Stimulated activated naive B cell treated with anti-CD40 and anti-IgM and Interleukin-4, amounts not matched to agents 10 μg/mL and 1 μg/mL and 100 μg/mL, for 72 hours (primary cell): Measurements from ENCODE around the gene ATP4B.
"Not testable (repeated sequence)": the region's sequence is repeated elsewhere in the genome, so short reads cannot be mapped to it uniquely, and the experiment has no call there.

Source experiments
- ATAC-seq, 2 donors: fragments of 150-1000 bp; cut with Tn5 transposase; replicated peaks; 2 replicates each; pipeline ENCODE4 v1.10.0; 2021; ENCODE audit warnings: moderate library complexity in 1 of 2
- DNase-seq: peaks from one replicate; pipeline ENCODE4 v3.0.0; 2021
- H3K27ac Mint-ChIP-seq: one replicate; pipeline ENCODE4 v1.8.0; 2022; ENCODE audit warnings: mild to moderate bottlenecking, mixed read lengths
- H3K27me3 Mint-ChIP-seq, 2 donors: one replicate each; pipeline ENCODE4 v1.8.0; 2022; ENCODE audit warnings: mixed read lengths in 2 of 2
- H3K36me3 Mint-ChIP-seq, 2 donors: one replicate each; pipeline ENCODE4 v1.8.0; 2022; ENCODE audit warnings: mixed read lengths in 2 of 2, mild to moderate bottlenecking in 1 of 2
- H3K4me1 Mint-ChIP-seq, 2 donors: one replicate each; pipeline ENCODE4 v1.8.0; 2022; ENCODE audit warnings: mixed read lengths in 2 of 2, mild to moderate bottlenecking in 1 of 2
- H3K4me3 Mint-ChIP-seq, 2 donors: one replicate each; pipeline ENCODE4 v1.8.0; 2022; ENCODE audit warnings: mild to moderate bottlenecking in 2 of 2, mixed read lengths in 2 of 2, moderate library complexity in 1 of 2
- H3K9me3 Mint-ChIP-seq, 2 donors: one replicate each; pipeline ENCODE4 v1.8.0; 2022; ENCODE audit warnings: mixed read lengths in 2 of 2, mild to moderate bottlenecking in 1 of 2

Gene ATP4B

DNA sequence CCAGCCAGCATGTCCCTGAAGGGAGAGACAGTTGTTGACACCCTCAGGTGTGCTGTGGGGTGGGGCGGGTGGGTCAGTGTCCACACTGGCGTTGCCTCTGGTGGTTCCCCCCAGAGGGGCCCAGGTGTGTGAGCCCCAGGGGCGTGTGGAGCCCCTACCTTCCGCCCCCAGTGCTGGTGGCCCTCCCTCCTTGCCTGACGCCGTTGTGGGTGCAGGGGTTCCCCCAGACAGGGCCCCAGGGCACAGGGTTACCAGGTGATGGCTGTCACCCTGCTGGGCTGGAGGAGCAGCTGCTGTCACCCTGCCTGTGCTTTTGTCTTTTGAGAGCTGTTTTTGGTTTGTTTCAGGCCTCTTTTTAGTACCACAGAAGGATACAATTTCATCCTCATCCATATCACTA is 27.2 kb downstream of the ATP4B start:
- ATAC-seq (no peak), DNase-seq (no peak)
- H3K4me3 Mint-ChIP-seq, result no peak overlapping the region
- H3K9me3 Mint-ChIP-seq, result no peaks in the 10 kb centered on the region
- H3K4me1 Mint-ChIP-seq, result no peaks in the 10 kb centered on the region
- H3K27me3 Mint-ChIP-seq, result no peaks in the 10 kb centered on the region
- no peak overlapping the region for H3K27ac Mint-ChIP-seq
- peaks cover 71 to 77% of the 10 kb centered on the region in 2 donors for H3K36me3 Mint-ChIP-seq

DNA sequence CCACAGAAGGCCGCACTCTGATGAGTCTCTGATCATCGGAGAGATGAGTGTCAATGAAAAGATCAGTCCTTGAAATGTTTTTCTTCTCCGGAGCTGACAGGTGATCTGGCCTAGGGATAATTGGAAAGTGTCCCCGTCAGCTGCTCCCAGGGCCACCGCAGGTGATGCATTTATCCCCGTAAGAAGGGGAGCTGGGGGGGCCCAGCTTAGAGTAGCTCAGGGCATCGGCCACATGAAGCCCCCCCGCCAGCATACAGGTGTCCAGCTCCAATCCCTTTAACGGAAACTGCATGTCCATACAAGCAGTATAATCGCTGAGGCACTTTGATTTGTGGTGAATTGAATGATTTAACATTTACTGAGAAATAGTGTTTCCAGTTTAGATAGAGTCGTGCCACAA is 27.7 kb downstream of the ATP4B start:
- Mint-ChIP-seq H3K27me3 (no peaks in the 10 kb centered on the region), H3K4me1 (no peaks in the 10 kb centered on the region), H3K36me3 (peaks cover 71 to 78% of the 10 kb centered on the region in 2 donors), H3K9me3 (no peaks in the 10 kb centered on the region), H3K27ac (no peak overlapping the region), H3K4me3 (no peak overlapping the region)
- no peak for ATAC-seq
- DNase-seq, result no peak

DNA sequence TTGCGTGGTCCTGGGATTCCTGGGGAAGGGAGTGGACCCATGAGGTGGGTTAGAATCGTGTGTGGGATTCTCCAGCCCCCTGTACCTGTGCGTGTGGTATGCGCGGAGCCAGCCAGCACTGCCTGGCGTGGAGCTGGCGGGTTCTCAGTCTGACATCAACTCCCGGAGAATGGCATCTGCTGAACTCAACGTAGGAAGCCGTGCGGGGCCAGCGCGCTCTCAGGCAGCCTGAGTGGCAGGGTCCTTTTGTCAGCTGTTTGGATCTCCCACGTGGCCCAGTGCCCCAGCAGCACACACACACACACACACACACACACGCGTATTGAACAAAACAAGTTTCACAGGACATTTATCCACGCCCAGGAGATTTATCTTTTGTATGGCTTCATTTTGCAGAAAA is 28.1 kb downstream of the ATP4B start:
- Mint-ChIP-seq H3K4me3 (no peak overlapping the region), H3K27me3 (no peaks in the 10 kb centered on the region), H3K27ac (no peak overlapping the region), H3K4me1 (no peaks in the 10 kb centered on the region), H3K36me3 (peaks cover 72 to 78% of the 10 kb centered on the region in 2 donors), H3K9me3 (no peaks in the 10 kb centered on the region)
- DNase-seq (no peak), ATAC-seq (no peak)

DNA sequence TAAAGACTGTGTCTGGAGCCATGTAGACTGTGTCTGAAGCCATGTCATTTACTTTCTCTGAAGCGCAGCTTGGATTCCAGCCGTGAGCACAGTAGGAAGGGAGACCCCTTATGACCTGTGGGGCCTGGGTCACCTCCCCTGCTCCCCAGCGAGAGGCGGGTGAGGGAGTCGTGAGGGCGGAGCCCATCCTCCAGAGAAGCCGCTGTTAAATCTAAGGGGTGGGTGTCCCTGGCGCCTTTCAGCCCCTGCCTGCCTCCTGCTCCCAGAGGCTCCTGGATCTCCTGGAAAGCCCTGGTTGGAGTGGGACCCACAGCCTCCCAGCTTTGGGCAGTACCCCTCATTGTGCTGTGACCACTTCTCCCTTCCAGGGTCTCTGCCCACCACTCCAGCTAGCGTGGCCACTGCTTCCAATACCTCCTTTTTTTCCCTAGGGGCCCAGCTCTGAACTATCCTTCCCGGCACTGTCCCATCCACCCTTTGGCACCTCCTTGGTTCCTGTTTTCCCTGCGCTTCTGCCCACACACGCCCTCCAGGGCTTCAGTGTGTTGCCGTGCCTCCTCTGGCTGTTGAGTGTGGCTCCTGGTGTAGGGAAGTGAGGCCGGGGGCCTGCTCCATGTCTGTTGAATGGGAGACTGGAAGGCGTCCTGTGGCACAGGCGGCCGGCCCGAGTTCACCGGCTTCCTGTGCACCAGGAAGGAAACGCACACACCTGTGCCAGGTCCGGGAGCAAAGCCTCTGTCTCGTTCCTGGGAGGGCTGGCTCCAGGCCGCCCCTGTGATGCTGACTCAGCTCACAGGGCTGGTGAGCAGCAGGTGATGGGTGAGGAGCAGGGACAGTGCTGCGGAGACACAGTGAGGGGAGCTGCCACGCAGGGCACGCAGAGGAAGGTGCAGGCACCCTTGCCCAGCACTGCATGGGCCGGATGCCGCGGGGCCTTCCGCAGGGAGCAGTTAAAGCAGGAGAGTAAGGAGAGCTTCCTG is 29.4 kb downstream of the ATP4B start:
- no peaks in the 10 kb centered on the region for H3K27me3 Mint-ChIP-seq
- H3K9me3 Mint-ChIP-seq, result no peaks in the 10 kb centered on the region
- DNase-seq (no peak), ATAC-seq (no peak)
- no peak overlapping the region for H3K4me3 Mint-ChIP-seq
- H3K27ac Mint-ChIP-seq, result no peak overlapping the region
- no peaks in the 10 kb centered on the region for H3K4me1 Mint-ChIP-seq
- peaks cover 68 to 78% of the 10 kb centered on the region in 2 donors for H3K36me3 Mint-ChIP-seq

DNA sequence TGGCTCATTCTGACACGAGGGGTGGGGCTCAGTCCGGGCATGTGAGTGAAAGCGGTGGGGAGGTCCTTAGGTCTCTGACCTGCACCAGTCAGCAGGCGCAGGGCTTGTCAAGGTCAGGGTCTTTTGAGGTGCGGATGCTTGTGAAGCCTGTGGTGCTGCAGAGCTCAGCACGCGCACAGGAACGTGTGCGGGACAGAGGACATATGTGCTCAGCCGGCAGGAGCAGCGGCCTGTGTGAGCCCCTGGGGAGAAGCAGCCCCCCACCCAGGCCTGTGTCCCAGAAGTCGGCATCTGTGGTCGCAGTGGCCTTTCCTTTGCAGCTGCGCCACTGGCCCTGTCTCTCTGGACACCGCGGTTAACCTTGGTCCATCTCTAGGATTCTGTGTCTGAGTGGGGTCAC is 30.9 kb downstream of the ATP4B start:
- peaks cover 63 to 81% of the 10 kb centered on the region in 2 donors for H3K36me3 Mint-ChIP-seq
- no peaks in the 10 kb centered on the region for H3K9me3 Mint-ChIP-seq
- H3K27me3 Mint-ChIP-seq, result no peaks in the 10 kb centered on the region
- no peak overlapping the region for H3K27ac Mint-ChIP-seq
- DNase-seq (no peak), ATAC-seq (no peak)
- no peak overlapping the region for H3K4me3 Mint-ChIP-seq
- H3K4me1 Mint-ChIP-seq, result no peaks in the 10 kb centered on the region

DNA sequence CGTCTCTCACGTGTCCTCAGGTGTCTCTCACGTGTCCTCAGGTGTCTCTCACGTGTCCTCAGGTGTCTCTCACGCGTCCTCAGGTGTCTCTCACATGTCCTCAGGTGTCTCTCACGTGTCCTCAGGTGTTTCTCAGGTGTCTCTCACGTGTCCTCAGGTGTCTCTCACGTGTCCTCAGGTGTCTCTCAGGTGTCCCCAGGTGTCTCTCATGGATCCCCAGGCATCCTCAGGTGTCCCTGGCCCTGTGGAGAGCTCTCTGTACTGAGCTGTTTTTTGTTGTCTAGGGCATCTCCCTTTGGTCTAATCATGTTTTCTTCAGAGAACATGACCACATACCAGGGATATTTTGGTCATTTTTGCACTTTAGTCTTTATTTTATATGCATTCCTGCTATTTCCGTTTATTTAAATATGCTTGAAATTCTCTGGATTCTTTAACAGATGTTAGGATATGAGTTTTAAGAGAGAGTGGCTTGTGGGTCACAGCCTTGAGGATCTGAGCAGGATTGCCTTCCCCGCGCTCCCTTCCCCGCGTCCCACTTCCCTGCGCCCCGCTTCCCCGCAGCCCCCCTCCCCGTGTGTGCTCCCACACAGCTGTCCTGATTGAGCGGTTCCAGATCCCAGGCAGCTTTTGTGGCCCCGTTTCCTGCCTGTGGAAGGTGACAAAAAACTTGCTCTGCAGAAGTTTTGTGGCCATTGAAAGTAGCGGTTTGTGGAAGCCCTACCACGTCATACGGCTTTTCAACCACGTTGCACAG is 31.9 kb downstream of the ATP4B start:
- ATAC-seq (no peak), DNase-seq (no peak)
- Mint-ChIP-seq H3K36me3 (peaks cover 59 to 80% of the 10 kb centered on the region in 2 donors), H3K4me3 (no peak overlapping the region), H3K9me3 (no peaks in the 10 kb centered on the region), H3K4me1 (no peaks in the 10 kb centered on the region), H3K27me3 (no peaks in the 10 kb centered on the region), H3K27ac (peak overlapping the region; percentile 20)

DNA sequence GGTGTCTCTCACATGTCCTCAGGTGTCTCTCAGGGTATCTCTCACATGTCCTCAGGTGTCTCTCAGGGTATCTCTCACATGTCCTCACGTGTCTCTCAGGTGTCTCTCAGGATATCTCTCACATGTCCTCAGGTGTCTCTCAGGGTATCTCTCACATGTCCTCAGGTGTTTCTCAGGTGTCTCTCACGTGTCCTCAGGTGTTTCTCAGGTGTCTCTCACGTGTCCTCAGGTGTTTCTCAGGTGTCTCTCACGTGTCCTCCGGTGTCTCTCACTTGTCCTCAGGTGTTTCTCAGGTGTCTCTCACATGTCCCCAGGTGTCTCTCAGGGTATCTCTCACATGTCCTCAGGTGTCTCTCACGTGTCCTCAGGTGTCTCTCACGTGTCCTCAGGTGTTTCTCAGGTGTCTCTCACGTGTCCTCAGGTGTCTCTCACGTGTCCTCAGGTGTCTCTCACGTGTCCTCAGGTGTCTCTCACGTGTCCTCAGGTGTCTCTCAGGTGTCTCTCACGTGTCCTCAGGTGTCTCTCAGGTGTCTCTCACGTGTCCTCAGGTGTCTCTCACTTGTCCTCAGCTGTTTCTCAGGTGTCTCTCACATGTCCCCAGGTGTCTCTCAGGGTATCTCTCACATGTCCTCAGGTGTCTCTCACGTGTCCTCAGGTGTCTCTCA is 33.2 kb downstream of the ATP4B start:
- not testable (repeated sequence) for H3K27me3 Mint-ChIP-seq, H3K4me3 Mint-ChIP-seq, ATAC-seq, H3K4me1 Mint-ChIP-seq, H3K27ac Mint-ChIP-seq, H3K9me3 Mint-ChIP-seq, DNase-seq
- H3K36me3 Mint-ChIP-seq, result peaks cover 58 to 79% of the 10 kb centered on the region in 2 donors

DNA sequence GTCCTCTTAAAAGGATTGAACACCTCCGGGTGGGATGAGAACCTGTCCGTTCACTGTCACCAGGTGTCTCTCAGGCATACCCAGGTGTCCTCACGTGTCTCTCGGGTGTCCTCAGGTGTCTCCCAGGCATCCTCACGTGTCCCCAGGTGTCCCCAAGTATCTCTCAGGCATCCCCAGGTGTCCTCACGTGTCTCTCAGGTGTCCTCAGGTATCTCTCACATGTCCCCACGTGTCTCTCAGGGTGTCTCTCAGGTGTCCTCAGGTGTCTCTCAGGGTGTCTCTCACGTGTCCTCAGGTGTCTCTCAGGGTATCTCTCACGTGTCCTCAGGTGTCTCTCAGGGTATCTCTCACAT is 33.8 kb downstream of the ATP4B start:
- Mint-ChIP-seq H3K4me1 (no peaks in the 10 kb centered on the region), H3K4me3 (no peak overlapping the region), H3K36me3 (peaks cover 53 to 74% of the 10 kb centered on the region in 2 donors), H3K27me3 (no peaks in the 10 kb centered on the region), H3K27ac (no peak overlapping the region), H3K9me3 (no peaks in the 10 kb centered on the region)
- no peak for ATAC-seq
- DNase-seq, result no peak

DNA sequence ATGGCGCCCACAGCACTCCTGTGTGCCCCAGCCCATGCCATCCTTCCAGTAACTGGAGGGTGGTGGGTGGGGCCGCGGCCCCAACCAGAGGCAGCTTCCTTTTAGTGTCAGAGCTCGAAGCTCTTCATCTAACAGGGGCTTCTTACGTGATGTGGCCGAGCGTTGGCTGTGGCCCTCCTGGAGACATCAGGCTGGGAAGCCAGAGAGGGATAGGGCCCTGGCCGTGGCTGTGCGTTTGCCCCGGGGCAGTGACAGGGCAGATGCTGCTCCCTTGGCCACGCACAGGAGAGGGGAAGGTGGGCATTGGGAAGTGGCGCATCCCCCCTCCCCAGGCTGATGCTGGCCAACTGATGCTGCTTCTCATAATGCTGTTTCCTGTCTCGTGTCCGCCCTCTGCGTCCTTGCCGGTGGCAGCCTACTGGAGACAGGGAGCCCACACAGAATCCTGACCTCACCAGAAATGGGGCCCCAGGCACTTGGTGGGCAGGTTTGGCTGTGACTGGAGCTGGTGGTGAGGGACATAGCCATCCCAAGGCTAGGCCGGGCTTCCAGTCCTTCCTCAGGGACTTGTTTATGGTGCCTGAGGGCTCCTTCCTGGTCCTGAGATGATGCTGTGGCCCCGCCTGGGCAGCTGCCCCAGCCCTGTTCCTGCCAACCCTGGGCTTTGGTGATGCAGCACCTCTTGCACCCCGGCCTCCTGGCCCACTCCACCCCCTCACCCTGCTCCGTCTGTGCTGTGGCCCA is 34.3 kb downstream of the ATP4B start:
- Mint-ChIP-seq H3K27me3 (no peaks in the 10 kb centered on the region), H3K9me3 (no peaks in the 10 kb centered on the region), H3K36me3 (peaks cover 53 to 73% of the 10 kb centered on the region in 2 donors), H3K27ac (no peak overlapping the region), H3K4me1 (peaks cover 0 to under 1% of the 10 kb centered on the region in 2 donors), H3K4me3 (no peak overlapping the region)
- ATAC-seq (no peak), DNase-seq (no peak)

DNA sequence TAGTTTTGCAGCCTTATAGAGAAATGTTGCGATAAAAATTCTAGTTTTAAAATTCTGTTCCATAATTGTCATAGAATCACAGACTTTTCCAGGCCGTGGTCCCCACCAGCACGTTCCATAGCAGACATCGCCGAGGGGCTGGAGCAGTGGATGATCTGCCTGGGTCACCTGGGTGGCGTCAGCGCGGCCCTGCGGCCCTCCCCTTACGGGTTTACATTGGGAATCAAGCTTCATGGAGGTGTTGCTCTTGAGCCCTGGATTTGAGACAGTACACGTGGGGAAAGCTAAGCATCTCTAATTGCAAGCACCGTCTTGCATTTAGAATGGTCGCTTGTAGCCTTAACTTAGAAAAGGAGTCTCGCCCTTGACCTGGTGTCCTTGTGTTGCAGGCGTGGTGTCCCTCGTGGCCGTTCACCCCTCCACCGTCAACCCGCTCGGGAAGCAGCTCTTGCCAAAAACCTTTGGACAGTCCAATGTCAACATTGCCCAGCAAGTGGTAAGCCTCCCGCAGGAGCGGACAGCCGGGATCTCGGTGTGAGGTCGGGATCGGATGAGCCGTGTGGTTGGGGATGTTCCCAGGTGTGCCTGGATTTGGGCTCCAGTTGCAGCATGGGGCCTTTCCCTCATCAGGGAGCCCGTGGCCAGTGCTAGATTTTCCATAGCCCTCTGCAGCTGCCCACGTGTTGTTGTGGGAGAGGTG is 35.1 kb downstream of the ATP4B start:
- no peaks in the 10 kb centered on the region for H3K9me3 Mint-ChIP-seq
- no peak overlapping the region for H3K4me3 Mint-ChIP-seq
- ATAC-seq, result no peak
- no peak for DNase-seq
- H3K4me1 Mint-ChIP-seq, result peaks cover 0 to 8% of the 10 kb centered on the region in 2 donors
- H3K36me3 Mint-ChIP-seq, result peaks cover 52 to 74% of the 10 kb centered on the region in 2 donors
- peak overlapping the region; percentile 3 for H3K27ac Mint-ChIP-seq
- no peaks in the 10 kb centered on the region for H3K27me3 Mint-ChIP-seq

DNA sequence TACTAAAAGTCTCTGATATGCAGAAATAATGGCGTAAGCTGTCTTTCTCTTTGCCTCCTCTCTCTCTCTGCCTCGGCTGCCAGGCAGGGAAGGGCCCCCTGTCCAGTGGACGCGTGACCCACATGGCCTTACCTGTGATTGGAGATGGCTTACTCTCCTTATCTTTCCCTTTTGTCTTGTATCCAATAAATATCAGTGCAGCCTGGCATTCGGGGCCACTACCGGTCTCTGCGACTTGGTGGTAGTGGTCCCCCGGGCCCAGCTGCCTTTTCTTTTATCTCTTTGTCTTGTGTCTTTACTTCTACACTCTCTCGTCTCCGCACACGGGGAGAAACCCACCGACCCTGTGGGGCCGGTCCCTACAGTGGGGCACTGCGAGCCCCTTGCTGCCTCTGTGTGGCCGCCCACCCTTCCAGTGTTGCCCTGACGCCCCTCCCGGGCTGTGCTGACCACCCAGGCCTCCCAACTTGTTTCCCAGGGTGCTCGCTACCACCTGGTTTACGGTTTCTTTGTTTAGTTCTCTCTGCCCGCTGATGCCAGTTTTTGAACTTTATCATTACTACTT is 35.9 kb downstream of the ATP4B start:
- not testable (repeated sequence) for H3K9me3 Mint-ChIP-seq, ATAC-seq, DNase-seq, H3K27me3 Mint-ChIP-seq, H3K27ac Mint-ChIP-seq, H3K4me3 Mint-ChIP-seq, H3K4me1 Mint-ChIP-seq
- H3K36me3 Mint-ChIP-seq, result peaks cover 47 to 69% of the 10 kb centered on the region in 2 donors

DNA sequence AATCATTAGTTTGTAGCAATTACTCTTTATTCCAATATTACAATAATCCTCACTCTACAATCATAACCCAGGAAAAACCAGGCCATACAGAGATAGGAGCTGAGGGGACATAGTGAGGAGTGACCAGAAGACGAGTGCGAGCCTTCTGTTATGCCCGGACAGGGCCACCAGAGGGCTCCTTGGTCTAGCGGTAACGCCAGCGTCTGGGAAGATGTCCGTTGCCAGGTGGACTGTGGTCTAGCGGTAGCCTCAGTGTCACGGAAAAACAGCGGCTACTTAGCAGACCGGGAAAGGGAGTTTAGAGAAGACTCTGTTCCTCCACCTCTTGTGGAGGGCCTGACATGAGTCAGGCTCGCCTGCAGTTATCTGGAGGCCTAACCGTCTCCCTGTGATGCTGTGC is 36.5 kb downstream of the ATP4B start:
- H3K27ac Mint-ChIP-seq, H3K27me3 Mint-ChIP-seq, H3K9me3 Mint-ChIP-seq, DNase-seq, ATAC-seq, H3K4me3 Mint-ChIP-seq: not testable (repeated sequence)
- peaks cover 0 to 12% of the 10 kb centered on the region in 2 donors for H3K4me1 Mint-ChIP-seq
- H3K36me3 Mint-ChIP-seq, result peaks cover 46 to 69% of the 10 kb centered on the region in 2 donors

DNA sequence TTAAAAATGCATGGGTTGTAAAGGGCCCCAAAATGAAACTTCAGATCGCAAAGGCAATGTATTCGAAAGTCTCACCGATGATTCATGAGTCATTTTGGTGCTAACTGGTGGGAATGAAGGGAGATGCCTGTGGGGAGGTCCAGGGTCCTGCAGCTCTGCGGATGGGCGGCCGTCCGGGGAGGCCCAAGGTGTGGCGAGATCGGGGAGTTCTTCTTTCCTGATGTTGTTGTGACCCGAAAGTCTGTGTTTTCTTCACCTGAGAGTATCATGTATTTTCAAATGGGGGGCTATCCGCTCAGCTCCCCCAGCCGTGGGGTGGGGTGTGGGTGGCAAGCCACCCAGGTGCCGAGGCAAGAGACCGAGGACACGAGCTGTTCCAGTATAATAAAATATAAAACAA is 37.0 kb downstream of the ATP4B start:
- Mint-ChIP-seq H3K27me3 (no peaks in the 10 kb centered on the region), H3K4me3 (no peak overlapping the region), H3K36me3 (peaks cover 47 to 69% of the 10 kb centered on the region in 2 donors), H3K9me3 (no peaks in the 10 kb centered on the region), H3K4me1 (peaks cover 0 to 12% of the 10 kb centered on the region in 2 donors), H3K27ac (no peak overlapping the region)
- DNase-seq, result no peak
- ATAC-seq, result no peak
